Upper lobe of left lung (tissue), 6 donors: ENCODE data around the gene SHE. TPM values are rescaled to one million over a fixed set of nuclear protein-coding genes. Genes with fewer than 3 reads are reported as not detected.

Experiments
- ATAC-seq, 2 donors: fragments of 200-7000 bp; cut with Tn5 transposase; one replicate each; pipeline ENCODE4 v1.9.1; 2022; ENCODE audit warnings: mild to moderate bottlenecking in 2 of 2, moderate library complexity in 2 of 2; ENCODE audit not compliant: low FRiP score in 2 of 2
- DNase-seq, 2 donors: peaks; one replicate each; pipeline ENCODE4 v3.0.0-alpha.2; 2019 to 2020
- H3K27ac ChIP-seq, 4 donors: fragments of 200-600 bp; sonication (generic); one replicate each; pipeline ENCODE4 v1.5.1; 2016 to 2019
- H3K27me3 ChIP-seq, 4 donors: fragments of 200-600 bp; sonication (generic); one replicate each; pipeline ENCODE4 v1.5.1; 2017 to 2019
- H3K36me3 ChIP-seq, 4 donors: fragments of 200-600 bp; sonication (generic); one replicate each; pipeline ENCODE4 v1.5.1; 2016 to 2019
- H3K4me1 ChIP-seq, 4 donors: fragments of 200-600 bp; sonication (generic); one replicate each; pipeline ENCODE4 v1.5.1; 2018 to 2019
- H3K4me3 ChIP-seq, 4 donors: fragments of 200-600 bp; sonication (generic); one replicate each; pipeline ENCODE4 v1.5.1; 2017 to 2019; ENCODE audit warnings: mild to moderate bottlenecking in 2 of 4, moderate library complexity in 1 of 4
- H3K9me3 ChIP-seq, 4 donors: fragments of 200-600 bp; sonication (generic); one replicate each; pipeline ENCODE4 v1.5.1; 2018 to 2019
- EP300 ChIP-seq, 4 donors: sonication (generic); formaldehyde crosslinking; IDR thresholded peaks; one replicate each; pipeline ENCODE4 v1.5.1; 2017; ENCODE audit warnings: antibody characterized with exemption in 4 of 4, control low read depth in 2 of 4
- POLR2A ChIP-seq, 4 donors: fragments of 450-650 bp; IDR thresholded peaks; one replicate each; pipeline ENCODE4 v1.5.1; 2016 to 2017; ENCODE audit warnings: antibody characterized with exemption in 4 of 4, mild to moderate bottlenecking in 2 of 4
- POLR2AphosphoS5 ChIP-seq, 2 donors: sonication (generic); formaldehyde crosslinking; IDR thresholded peaks; one replicate each; pipeline ENCODE4 v1.5.1; 2017; ENCODE audit warnings: antibody characterized with exemption in 2 of 2
- WGBS, 2 donors: methylation state at CpG; one replicate each; pipeline ENCODE4 v1.1.5; 2017 to 2018; 5-methylcytosine and 5-hydroxymethylcytosine counted together
- total RNA-seq, 6 donors: library from RNA; depleted of rRNA in 4 of 6; stranded (reverse); fragments of >200 nt in 4 of 6; gene quantifications; one replicate each; pipeline versions ENCODE4 v1.1.0 to v1.2.1, GENCODE V29; 2016 to 2021
- TF ChIP-seq, protein P1 (sequence below), 6 experiments: fragments of 450-650 bp in 4 of 6; fragments of 200-600 bp in 2 of 6; sonication (generic) in 2 of 6; IDR thresholded peaks; one replicate each; pipeline ENCODE4 v1.5.1; 2016 to 2019; ENCODE audit warnings: antibody characterized with exemption in 6 of 6
- donor health status: DM: no; HTN: no; CAD: no; lungs with moderate emphysema.
- donor health status: DM: no; HTN: yes; CAD: no; lungs with severe emphysema.

The SHE gene
- total RNA-seq, 6 donors from 2014 or later: 25.8 to 55.4 (median 29.5) TPM

- peak overlapping the region; percentile 23 to 88 (median 72) for H3K27ac ChIP-seq
These were observed 70.4 kb downstream of the SHE start for GRCh38 chr1:154431586-154432373.

GRCh38 chr1:154430903-154431302, 71.3 kb downstream of the SHE start:
- TF ChIP-seq EP300 (IDR thresholded peaks at IDR 0.05) (no peak), POLR2A (IDR thresholded peaks at IDR 0.05) (no peak), POLR2AphosphoS5 (IDR thresholded peaks at IDR 0.05) (no peak)
- TF ChIP-seq, protein P1, sequence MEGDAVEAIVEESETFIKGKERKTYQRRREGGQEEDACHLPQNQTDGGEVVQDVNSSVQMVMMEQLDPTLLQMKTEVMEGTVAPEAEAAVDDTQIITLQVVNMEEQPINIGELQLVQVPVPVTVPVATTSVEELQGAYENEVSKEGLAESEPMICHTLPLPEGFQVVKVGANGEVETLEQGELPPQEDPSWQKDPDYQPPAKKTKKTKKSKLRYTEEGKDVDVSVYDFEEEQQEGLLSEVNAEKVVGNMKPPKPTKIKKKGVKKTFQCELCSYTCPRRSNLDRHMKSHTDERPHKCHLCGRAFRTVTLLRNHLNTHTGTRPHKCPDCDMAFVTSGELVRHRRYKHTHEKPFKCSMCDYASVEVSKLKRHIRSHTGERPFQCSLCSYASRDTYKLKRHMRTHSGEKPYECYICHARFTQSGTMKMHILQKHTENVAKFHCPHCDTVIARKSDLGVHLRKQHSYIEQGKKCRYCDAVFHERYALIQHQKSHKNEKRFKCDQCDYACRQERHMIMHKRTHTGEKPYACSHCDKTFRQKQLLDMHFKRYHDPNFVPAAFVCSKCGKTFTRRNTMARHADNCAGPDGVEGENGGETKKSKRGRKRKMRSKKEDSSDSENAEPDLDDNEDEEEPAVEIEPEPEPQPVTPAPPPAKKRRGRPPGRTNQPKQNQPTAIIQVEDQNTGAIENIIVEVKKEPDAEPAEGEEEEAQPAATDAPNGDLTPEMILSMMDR (IDR thresholded peaks at IDR 0.05): no peak
- Histone ChIP-seq H3K4me3 (no peak overlapping the region), H3K9me3 (no peaks in the 10 kb centered on the region), H3K4me1 (peaks cover 39 to 71% (median 67%) of the 10 kb centered on the region in 4 donors), H3K36me3 (peaks cover 3 to 32% (median 20%) of the 10 kb centered on the region in 4 donors), H3K27ac (peak overlapping the region in 2 of 4 donors; percentile 77 to 88), H3K27me3 (no peaks in the 10 kb centered on the region)
- ATAC-seq (peak in 1 of 2 donors; percentile 43), DNase-seq (no peak)
- 87 to 90% methylated on average over 11 of the region's 11 CpGs for WGBS, 2 donors

More at GRCh38 chr1:154431586-154432373, 70.4 kb downstream of the SHE start:
- peaks cover 33 to 69% (median 63%) of the 10 kb centered on the region in 4 donors for H3K4me1 ChIP-seq
- ATAC-seq (peak in 1 of 2 donors; percentile 80), DNase-seq (peak in 1 of 2 donors; percentile 83)
- no peak overlapping the region for H3K4me3 ChIP-seq
- H3K27me3 ChIP-seq: no peaks in the 10 kb centered on the region
- 69 to 85% methylated on average over 7 to 10 of the region's 10 CpGs for WGBS, 2 donors
- TF ChIP-seq, protein P1 (IDR thresholded peaks at IDR 0.05): no peak
- peak in 1 of 4 donors; percentile 70 for TF ChIP-seq EP300 (IDR thresholded peaks at IDR 0.05)
- peak; percentile 68 to 86 for TF ChIP-seq POLR2AphosphoS5 (IDR thresholded peaks at IDR 0.05)
- no peak for TF ChIP-seq POLR2A (IDR thresholded peaks at IDR 0.05)
- H3K36me3 ChIP-seq: peaks cover 3 to 41% (median 27%) of the 10 kb centered on the region in 4 donors
- H3K9me3 ChIP-seq: no peaks in the 10 kb centered on the region

GRCh38 chr1:154429841-154430611, 72.2 kb downstream of the SHE start:
- Histone ChIP-seq H3K4me1 (peaks cover 39 to 69% (median 62%) of the 10 kb centered on the region in 4 donors), H3K27ac (peak overlapping the region in 2 of 4 donors; percentile 1 to 36)
- WGBS, 2 donors: 81 to 82% methylated on average over 13 to 15 of the region's 17 CpGs

More at GRCh38 chr1:154429841-154430611, 72.2 kb downstream of the SHE start:
- Histone ChIP-seq H3K9me3 (no peaks in the 10 kb centered on the region), H3K36me3 (peaks cover 3 to 23% (median 13%) of the 10 kb centered on the region in 4 donors), H3K4me3 (no peak overlapping the region), H3K27me3 (no peaks in the 10 kb centered on the region)
- DNase-seq (no peak), ATAC-seq (no peak)
- TF ChIP-seq, protein P1 (IDR thresholded peaks at IDR 0.05): no peak
- TF ChIP-seq EP300 (IDR thresholded peaks at IDR 0.05) (no peak), POLR2AphosphoS5 (IDR thresholded peaks at IDR 0.05) (no peak), POLR2A (IDR thresholded peaks at IDR 0.05) (no peak)

Other genes starting within 250 kb of the SHE start
- 10 to 100 TPM; 48.6 to 98.8 (median 79.7) TPM for gene HAX1, start 229.8 kb downstream of the SHE start, total RNA-seq
- gene AQP10, start 181.3 kb downstream of the SHE start, total RNA-seq: 1 to 10 TPM in 2 of 6 donors, under 1 TPM in 4; 0.15 to 2.1 (median 0.45) TPM
- gene ATP8B2, start 176.9 kb downstream of the SHE start, total RNA-seq: 10 to 100 TPM; 20.2 to 45.1 (median 37.4) TPM
- gene IL6R, start 97.1 kb downstream of the SHE start, total RNA-seq: 100 to 1,000 TPM in 3 of 6 donors, 10 to 100 TPM in 3; 59.6 to 126 (median 97.5) TPM
- gene TDRD10, start 193 bp downstream of the SHE start, total RNA-seq: 10 to 100 TPM in 4 of 6 donors, 1 to 10 TPM in 2; 6.2 to 47.1 (median 12.6) TPM
- 10 to 100 TPM; 19.9 to 90.9 (median 36.4) TPM for gene UBE2Q1, start 56.2 kb upstream of the SHE start, total RNA-seq
- gene CHRNB2, start 65.4 kb upstream of the SHE start, total RNA-seq: under 1 TPM in 1 of 6 donors, not detected in 5; 0.15 TPM
- gene ADAR, start 105.8 kb upstream of the SHE start, total RNA-seq: 100 to 1,000 TPM; 113 to 226 (median 156) TPM